Subcutaneous preadipocyte (primary cell): ENCODE data around the gene THTPA. TPM values are rescaled to one million over a fixed set of nuclear protein-coding genes. Genes with fewer than 3 reads are reported as not detected.

Experiments used
- total RNA-seq: library from RNA; depleted of rRNA; stranded (reverse); fragments of >200 nt; gene quantifications from 2 replicates; pipeline ENCODE4 v1.2.3, GENCODE V29; 2012

Gene THTPA, protein sequence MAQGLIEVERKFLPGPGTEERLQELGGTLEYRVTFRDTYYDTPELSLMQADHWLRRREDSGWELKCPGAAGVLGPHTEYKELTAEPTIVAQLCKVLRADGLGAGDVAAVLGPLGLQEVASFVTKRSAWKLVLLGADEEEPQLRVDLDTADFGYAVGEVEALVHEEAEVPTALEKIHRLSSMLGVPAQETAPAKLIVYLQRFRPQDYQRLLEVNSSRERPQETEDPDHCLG
- 15.8 and 17.8 TPM in 2 replicates for total RNA-seq

DNA sequence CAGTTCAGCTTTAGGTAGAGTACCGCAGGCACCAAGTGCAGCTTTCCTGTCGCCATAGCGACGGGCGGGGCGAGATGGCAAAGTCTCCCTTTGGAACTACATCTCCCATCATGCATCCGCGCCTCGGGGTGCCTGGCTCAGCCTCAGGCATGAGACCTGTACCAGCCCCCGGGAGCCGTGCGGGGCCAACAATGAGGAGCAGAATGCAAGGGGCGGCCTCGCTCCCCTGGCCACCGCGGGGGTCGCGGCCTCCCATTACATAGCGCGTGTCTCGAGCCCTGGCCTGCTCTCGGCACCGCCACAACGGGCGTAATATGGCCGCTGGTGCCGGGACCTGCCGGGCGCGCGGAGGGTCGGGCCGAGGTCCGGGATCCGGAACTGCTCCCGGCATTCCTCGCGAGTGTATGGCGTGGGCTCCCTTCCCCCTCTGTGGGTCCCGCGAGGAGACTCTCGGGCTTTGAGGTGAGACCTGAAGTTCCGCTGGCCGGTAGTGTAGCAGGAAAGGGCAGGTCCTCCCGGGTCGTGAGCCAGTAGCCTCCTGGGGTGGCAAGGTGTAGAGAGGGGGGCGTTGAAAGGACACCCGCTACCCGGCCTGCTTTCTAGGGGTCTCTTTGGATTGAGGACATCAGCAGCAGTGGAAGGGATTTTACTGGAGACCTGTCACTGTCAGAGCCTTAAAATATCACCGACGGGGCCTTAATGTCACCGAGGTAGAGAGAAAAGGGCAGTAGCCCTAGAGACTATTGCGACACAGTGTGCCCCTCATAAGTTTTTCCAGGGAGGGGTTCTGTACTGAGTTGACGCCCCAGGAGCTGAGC, at the start of gene THTPA:
Gene THTPA (plus strand): TSS at position 390 of the 818 bp plus-strand sequence. CDS start 487 bp downstream, outside the sequence.

DNA sequence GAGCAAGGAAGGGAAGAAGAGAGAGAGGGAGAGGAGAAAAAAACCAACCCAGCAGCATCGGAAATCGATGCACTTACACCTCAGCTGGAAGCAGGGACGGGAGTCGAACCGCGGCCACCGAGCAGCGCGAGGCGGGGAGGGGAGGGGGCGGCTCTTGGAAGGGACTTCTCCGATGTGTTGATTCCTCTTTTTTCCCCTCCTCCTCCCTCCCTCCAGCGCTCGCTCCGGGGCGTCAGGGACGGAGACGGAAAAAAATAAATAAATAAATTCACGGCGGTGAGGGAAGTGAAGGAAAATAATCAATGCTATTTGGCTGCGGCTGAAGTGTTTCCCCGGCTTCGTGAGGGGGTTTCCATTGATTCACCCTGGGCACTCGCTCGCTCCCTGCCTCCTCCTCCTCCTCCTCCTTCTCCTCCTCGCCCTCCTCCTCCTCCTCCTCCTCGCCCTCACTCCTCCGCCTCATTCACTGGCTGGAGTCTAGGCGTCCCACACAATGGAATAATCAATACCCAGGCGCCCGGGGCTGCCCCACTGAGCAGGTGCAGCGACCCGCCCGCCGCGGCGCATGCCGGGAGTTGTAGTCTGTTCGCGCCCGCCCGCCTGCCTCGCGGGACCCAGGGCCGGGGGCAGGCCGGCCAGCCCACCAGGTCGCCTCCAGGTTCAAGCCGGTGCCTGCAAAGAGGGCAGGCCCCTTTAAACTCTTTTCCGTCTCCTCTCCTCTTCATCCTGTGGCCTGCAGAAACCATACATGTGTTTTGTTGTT, 4.6 kb upstream of the THTPA start, which contains the start of gene ZFHX2:
Gene ZFHX2 (minus strand): TSS at position 500 of the 763 bp plus-strand sequence. CDS start 16,440 bp downstream, outside the sequence.

DNA sequence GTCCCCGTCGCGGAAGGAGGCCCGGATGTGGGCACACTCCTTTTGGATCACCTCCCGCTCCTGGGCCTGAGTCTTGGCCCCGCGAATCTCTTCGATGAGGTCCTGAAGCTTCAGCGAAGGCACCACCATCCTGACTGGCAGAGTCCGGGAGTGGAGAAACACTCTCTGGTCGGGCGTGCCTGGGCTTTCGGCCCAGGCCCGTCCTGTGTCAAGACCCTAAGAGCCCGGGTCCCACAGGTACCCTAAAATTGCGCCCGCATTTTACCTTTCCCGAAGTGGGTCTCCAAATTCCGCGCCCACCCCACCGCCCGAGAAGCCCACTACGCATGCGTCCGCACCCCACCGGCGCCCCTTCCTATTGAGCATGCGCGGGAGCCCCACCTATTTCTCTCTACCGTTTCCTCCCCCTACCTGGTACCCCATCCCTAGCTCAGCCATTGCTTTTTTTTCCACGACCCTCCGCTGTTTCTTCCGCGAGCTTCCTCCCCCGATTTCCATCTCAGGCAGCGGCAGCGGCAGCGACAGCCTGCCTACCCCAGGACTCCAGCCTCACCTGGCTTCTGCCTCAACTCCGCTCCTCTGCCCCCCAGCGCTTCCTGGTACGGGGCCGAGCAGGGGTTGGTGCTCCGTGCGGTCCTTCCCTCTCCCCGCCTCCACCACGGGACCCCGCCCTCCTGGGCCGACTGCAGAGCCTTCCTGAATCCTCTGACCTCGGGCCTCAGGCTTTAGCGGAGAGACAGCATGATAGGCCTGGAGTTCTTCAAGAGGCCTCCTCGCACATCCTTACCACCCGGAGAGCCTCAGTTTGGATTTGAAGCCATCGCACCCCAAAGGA, 11.3 kb downstream of the THTPA start, which contains the start of gene AP1G2:
Gene AP1G2 (minus strand): TSS at position 606 of the 835 bp plus-strand sequence. CDS start 477 bp downstream, at position 129.

DNA sequence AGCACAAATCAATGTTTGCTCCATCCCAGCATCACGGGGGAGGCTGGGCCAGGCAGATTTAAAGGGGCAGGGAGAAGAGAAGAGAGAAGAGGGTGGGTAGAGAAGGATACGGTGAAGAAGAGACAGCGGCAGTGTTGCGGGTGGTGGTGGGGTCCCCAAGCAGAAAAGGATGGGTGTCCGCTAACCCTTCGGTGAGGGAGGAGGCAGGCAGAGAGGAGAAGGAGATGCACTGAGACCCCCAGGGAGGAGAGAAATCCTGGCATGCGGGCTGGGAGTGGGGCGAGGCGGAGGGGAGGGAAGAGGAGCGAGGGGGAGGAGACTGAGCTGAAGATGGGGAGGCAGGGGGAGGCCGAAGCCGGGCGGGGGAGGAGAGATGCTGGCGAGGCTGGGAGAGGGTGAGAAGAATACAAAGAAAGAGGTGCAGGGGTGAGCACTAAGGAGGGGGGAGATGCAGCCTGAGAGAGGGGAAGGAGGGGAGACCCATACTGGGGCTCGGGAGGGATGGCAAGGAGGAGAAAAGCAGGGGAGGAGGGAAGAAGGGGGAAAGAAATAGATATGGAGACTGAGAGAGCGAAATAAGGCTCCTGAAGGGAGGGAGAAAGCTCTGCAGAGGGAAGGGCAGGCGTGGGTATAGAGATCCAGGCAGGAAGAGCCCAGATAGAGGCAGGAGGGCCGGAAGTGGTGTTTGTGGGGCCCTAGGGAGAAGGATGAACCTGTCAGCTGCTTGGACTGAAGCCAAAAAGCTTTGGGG, 22.7 kb downstream of the THTPA start, which contains the start of gene JPH4:
Gene JPH4 (minus strand): TSS at position 231 of the 751 bp plus-strand sequence. CDS start 1,337 bp downstream, outside the sequence.

Other genes starting within 250 kb of the THTPA start
- 12.5 and 16.8 TPM in 2 replicates for gene BCL2L2, start 249.4 kb upstream of the THTPA start, total RNA-seq
- gene PABPN1, start 234.8 kb upstream of the THTPA start, total RNA-seq, result 52.4 and 55.9 TPM in 2 replicates
- gene SLC22A17, start 203.4 kb upstream of the THTPA start, total RNA-seq, result 5.3 and 9.9 TPM in 2 replicates
- 0.59 and 1.1 TPM in 2 replicates for gene EFS, start 191.1 kb upstream of the THTPA start, total RNA-seq
- not detected in 2 replicates for gene IL25, start 183.5 kb upstream of the THTPA start, total RNA-seq
- gene CMTM5, start 179.2 kb upstream of the THTPA start, total RNA-seq, result not detected in 2 replicates
- gene MYH6, start 148.0 kb upstream of the THTPA start, total RNA-seq, result not detected in 2 replicates
- not detected in 2 replicates for gene MYH7, start 120.6 kb upstream of the THTPA start, total RNA-seq
- gene NGDN, start 86.6 kb upstream of the THTPA start, total RNA-seq, result 30.5 and 32.8 TPM in 2 replicates
- 0.20 and 0.73 TPM in 2 replicates for gene ZFHX2, start 4.5 kb upstream of the THTPA start, total RNA-seq
- 11.7 and 22.4 TPM in 2 replicates for gene AP1G2, start 11.5 kb downstream of the THTPA start, total RNA-seq
- gene JPH4, start 22.5 kb downstream of the THTPA start, total RNA-seq, result not detected in 2 replicates
- gene DHRS2, start 80.1 kb downstream of the THTPA start, total RNA-seq, result 0.37 and 0.39 TPM in 2 replicates